H1 (cell line): ENCODE results near the gene PLCB4. TPM values are rescaled to one million over a fixed set of nuclear protein-coding genes. Genes with fewer than 3 reads are reported as not detected.
A peak's percentile ranks its signal among the peaks of the same experiment; 100 is the strongest.

Experiments used
- ASH2L ChIP-seq: fragments of 200-600, 300-600 bp; sonication (generic); IDR thresholded peaks from one replicate; pipeline ENCODE4 v1.7.1; 2017; ENCODE audit warnings: low read length
- BRCA1 ChIP-seq: IDR thresholded peaks from 2 replicates; pipeline ENCODE4 v1.6.1; 2012; ENCODE audit warnings: low read depth, low read length, improper control_type of control experiment
- CBX8 ChIP-seq: fragments of 300-800, 300-1000 bp; sonication (generic); IDR thresholded peaks from 2 replicates; pipeline ENCODE4 v1.7.1; 2016; ENCODE audit warnings: low read depth, low read length, borderline replicate concordance
- CHD2 ChIP-seq: IDR thresholded peaks from 2 replicates; pipeline ENCODE4 v1.6.1; 2012; ENCODE audit warnings: low read length, improper control_type of control experiment
- CHD7 ChIP-seq: fragments of 300-600 bp; sonication (generic); IDR thresholded peaks from 2 replicates; pipeline ENCODE4 v1.7.1; 2012; ENCODE audit warnings: low read length, moderate library complexity, mild to moderate bottlenecking, inconsistent platforms; ENCODE audit not compliant: insufficient replicate concordance
- CTBP2 ChIP-seq: IDR thresholded peaks from 2 replicates; pipeline ENCODE4 v1.7.0; 2011; ENCODE audit warnings: borderline replicate concordance, mild to moderate bottlenecking, moderate library complexity, mixed read lengths, low read length; ENCODE audit not compliant: insufficient read depth, insufficient read length
- HDAC2 ChIP-seq, 2 experiments: fragments of 300-600 bp in 1 of 2; sonication (generic) in 1 of 2; IDR thresholded peaks; 2 replicates each; pipeline ENCODE4 v1.6.1; 2011 to 2012; ENCODE audit warnings: low read depth in 2 of 2, low read length in 2 of 2, mild to moderate bottlenecking in 2 of 2, moderate library complexity in 2 of 2, borderline replicate concordance in 1 of 2, inconsistent platforms in 1 of 2
- KDM4A ChIP-seq: IDR thresholded peaks from one replicate; pipeline ENCODE4 v1.7.1; 2012; ENCODE audit warnings: low read depth, mild to moderate bottlenecking, moderate library complexity, low read length, inconsistent platforms; ENCODE audit not compliant: severe bottlenecking
- PHF8 ChIP-seq: fragments of 200-600 bp; sonication (generic); conservative IDR thresholded peaks from 2 replicates; pipeline ENCODE4 v1.7.1; 2012; ENCODE audit warnings: low read depth, mild to moderate bottlenecking, inconsistent platforms, low read length, moderate library complexity
- SP4 ChIP-seq: IDR thresholded peaks from 2 replicates; pipeline ENCODE4 v1.6.1; 2012; ENCODE audit warnings: low read length, inconsistent platforms
- polyA plus RNA-seq, 7 experiments: library from polyadenylated mRNA; depleted of rRNA in 3 of 7; stranded (reverse) in 5 of 7; unstranded in 2 of 7; fragments of >200 nt in 5 of 7; fragments of 200-250 nt in 2 of 7; gene quantifications; 1 replicate in 5 of 7; 2 replicates in 1 of 7; 4 replicates in 1 of 7; pipeline versions ENCODE4 v1.2.1 to v1.2.3, GENCODE V29; 2011 to 2013; ENCODE audit warnings: missing spikeins in 2 of 7, mixed read lengths in 2 of 7
- total RNA-seq: library from RNA; stranded (reverse); fragmentation: NEBNext Ultra II Directional; extraction: Animal tissue kit (Norgen Biotek cat#: 25700); gene quantifications from 2 replicates; pipeline ENCODE4 v1.2.1, GENCODE V29; 2021

Gene PLCB4
- total and polyA plus RNA-seq, 2 of the 8 experiments (the other 6 are each of a cell fraction or from before 2014, with no cell fraction given): 3.2 to 14.1 TPM

- TF ChIP-seq CHD7: no peak
- no peak for TF ChIP-seq PHF8
- TF ChIP-seq CHD2: no peak
- TF ChIP-seq CBX8: no peak
- TF ChIP-seq CTBP2: peak; percentile 50
- no peak for TF ChIP-seq SP4
- TF ChIP-seq ASH2L: no peak
- TF ChIP-seq BRCA1: no peak
- no peak for TF ChIP-seq KDM4A
- peak; percentile 84 to 96; a peak in 2 of 4 replicates for TF ChIP-seq HDAC2 (IDR thresholded peaks at IDR 0.05; ENCODE audit: borderline replicate concordance in 1 of 2, low read depth in 2 of 2, low read length in 2 of 2)
These were observed 449.8 kb downstream of the PLCB4 start (continued) for GRCh38 chr20:9518576-9519175.
